ENCODE measurements around the gene FNDC3B.

DNA sequence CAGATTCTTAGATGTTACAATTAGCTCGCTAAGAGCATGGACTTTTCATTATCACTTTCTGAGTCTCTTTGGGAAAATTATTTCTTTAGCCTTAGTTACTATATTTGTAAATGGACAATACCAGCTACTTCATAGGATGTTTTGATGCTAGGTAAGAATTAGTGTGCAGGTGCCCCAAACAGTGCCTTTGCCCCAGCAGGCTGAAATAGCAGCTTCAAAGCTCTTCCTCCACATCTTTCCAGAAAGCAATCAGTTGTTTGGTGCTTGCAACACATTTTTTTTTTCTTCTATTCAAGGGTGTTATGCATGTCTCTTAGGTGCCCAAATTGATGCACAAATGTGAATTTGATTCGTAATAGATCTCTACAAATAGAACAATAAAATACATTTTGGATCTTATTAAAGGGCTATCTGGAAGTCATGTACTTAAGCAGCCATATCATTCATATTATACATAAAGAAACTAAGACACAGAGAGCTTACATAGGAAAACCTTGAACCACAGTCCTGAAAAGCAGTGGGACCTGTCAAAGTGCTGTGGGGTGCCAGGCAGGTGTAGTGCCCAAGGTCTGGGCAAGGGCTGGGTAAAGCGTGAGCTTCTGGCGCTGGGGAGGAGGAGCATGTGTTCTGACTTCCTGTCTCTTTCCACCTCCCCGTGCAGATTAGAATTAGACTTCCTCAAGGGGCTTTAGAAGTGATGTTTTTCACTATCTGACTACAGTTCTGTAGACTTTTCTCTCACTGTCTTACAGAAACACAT is 62.9 kb downstream of the FNDC3B start:
- TF ChIP-seq, protein P1, sequence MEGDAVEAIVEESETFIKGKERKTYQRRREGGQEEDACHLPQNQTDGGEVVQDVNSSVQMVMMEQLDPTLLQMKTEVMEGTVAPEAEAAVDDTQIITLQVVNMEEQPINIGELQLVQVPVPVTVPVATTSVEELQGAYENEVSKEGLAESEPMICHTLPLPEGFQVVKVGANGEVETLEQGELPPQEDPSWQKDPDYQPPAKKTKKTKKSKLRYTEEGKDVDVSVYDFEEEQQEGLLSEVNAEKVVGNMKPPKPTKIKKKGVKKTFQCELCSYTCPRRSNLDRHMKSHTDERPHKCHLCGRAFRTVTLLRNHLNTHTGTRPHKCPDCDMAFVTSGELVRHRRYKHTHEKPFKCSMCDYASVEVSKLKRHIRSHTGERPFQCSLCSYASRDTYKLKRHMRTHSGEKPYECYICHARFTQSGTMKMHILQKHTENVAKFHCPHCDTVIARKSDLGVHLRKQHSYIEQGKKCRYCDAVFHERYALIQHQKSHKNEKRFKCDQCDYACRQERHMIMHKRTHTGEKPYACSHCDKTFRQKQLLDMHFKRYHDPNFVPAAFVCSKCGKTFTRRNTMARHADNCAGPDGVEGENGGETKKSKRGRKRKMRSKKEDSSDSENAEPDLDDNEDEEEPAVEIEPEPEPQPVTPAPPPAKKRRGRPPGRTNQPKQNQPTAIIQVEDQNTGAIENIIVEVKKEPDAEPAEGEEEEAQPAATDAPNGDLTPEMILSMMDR (IDR thresholded peaks at IDR 0.05): no peak
- TF ChIP-seq ZFX (IDR thresholded peaks at IDR 0.05; ENCODE audit: borderline replicate concordance): no peak
